ENCODE data around the gene UNCX.

DNA sequence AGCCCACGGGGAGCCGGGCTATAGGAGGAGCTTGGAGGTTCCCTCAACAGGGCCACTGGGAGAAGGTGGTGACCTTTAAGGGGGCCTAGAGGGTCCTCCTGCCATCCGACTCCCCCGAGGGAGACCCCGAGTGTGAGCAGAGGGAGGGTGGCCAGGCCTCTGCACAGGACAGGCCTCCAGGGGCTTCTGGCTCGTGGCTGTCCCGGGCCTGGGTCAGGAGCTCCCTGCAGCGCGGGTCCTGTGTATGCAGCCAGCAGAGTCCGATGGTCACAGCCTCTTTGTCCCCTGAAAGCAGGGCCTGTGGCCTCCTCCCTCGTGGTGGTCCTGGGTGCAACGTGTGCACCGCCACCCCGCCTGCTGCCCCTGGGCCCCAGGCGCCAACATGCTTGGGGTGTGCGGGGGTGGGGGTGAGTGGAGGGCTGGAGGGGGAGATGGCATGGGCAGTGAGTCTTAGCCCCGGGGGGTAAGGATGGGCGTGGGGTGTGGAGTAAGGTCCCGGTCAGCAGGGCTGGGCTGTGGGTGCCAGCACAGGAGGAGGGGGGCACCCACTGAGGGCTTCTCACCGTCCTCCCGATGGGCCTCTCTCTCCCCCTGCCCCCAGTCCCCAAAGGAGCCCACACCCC lies 27.1 kb downstream of the UNCX start:
- TF ChIP-seq, protein P1, sequence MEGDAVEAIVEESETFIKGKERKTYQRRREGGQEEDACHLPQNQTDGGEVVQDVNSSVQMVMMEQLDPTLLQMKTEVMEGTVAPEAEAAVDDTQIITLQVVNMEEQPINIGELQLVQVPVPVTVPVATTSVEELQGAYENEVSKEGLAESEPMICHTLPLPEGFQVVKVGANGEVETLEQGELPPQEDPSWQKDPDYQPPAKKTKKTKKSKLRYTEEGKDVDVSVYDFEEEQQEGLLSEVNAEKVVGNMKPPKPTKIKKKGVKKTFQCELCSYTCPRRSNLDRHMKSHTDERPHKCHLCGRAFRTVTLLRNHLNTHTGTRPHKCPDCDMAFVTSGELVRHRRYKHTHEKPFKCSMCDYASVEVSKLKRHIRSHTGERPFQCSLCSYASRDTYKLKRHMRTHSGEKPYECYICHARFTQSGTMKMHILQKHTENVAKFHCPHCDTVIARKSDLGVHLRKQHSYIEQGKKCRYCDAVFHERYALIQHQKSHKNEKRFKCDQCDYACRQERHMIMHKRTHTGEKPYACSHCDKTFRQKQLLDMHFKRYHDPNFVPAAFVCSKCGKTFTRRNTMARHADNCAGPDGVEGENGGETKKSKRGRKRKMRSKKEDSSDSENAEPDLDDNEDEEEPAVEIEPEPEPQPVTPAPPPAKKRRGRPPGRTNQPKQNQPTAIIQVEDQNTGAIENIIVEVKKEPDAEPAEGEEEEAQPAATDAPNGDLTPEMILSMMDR (IDR thresholded peaks at IDR 0.05) = no peak
- TF ChIP-seq POLR2A (IDR thresholded peaks at IDR 0.05) = no peak

Measured in lower leg skin (tissue), 3 donors.